PFSK-1 (cell line): ENCODE measurements around the gene CXCR6.

Source experiments
- FOXP2 ChIP-seq: optimal IDR thresholded peaks from 2 replicates; pipeline ENCODE3; 2011; ENCODE audit warnings: borderline replicate concordance, control low read depth, inconsistent platforms; ENCODE audit not compliant: insufficient read depth; ENCODE audit errors: extremely low read length, extremely low read depth
- POLR2AphosphoS5 ChIP-seq: IDR thresholded peaks from 2 replicates; pipeline ENCODE4 v1.6.1; 2012; ENCODE audit warnings: low read depth, mild to moderate bottlenecking, control low read depth, low read length, moderate library complexity
- SIN3A ChIP-seq: IDR thresholded peaks from 2 replicates; pipeline ENCODE4 v1.6.1; 2012; ENCODE audit warnings: mild to moderate bottlenecking, low read length, moderate library complexity, borderline replicate concordance; ENCODE audit not compliant: insufficient read depth
- TAF1 ChIP-seq: IDR thresholded peaks from 2 replicates; pipeline ENCODE4 v1.6.1; 2012; ENCODE audit warnings: low read length, control low read depth, borderline replicate concordance; ENCODE audit not compliant: insufficient read depth
- TF ChIP-seq, protein P1 (sequence below), 2 experiments: IDR thresholded peaks; 2 replicates each; pipeline versions ENCODE4 v1.6.1 to v1.8.0; 2011 to 2012; ENCODE audit warnings: low read depth in 2 of 2, low read length in 2 of 2, control low read depth in 1 of 2, inconsistent platforms in 1 of 2, mild to moderate bottlenecking in 1 of 2, moderate library complexity in 1 of 2; ENCODE audit not compliant: insufficient read depth in 1 of 2

CXCR6 gene

DNA sequence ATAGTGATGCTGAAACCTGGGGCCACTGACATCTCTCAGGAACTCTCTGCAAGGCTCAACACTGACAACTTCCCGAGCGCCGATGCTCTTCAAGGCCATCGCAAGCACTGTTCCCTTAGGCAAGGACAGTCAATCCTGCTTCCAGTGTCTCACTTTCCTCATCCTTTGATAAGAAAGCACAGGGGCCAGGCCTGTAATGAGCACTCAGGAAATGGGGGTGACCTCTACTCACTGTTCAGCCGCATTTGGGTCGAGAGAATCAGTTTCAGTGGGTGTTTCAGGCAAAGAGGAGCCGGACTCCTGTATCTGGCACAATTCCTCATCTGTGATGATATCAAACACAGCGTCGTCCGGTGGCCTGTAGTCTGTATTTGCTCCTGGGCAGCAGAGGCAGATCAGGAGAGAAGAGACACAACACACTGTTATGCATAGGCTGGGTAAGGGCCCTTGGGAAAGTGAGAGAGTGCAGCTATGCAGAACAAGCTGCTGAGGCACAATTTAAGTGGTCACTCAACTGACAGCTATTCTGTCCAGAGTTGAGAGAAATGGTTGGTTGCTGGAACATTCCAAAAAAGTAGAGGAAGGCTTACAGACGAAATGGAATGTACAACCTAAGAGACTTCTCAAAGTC is 11.9 kb downstream of the CXCR6 start:
- TF ChIP-seq, protein P1, sequence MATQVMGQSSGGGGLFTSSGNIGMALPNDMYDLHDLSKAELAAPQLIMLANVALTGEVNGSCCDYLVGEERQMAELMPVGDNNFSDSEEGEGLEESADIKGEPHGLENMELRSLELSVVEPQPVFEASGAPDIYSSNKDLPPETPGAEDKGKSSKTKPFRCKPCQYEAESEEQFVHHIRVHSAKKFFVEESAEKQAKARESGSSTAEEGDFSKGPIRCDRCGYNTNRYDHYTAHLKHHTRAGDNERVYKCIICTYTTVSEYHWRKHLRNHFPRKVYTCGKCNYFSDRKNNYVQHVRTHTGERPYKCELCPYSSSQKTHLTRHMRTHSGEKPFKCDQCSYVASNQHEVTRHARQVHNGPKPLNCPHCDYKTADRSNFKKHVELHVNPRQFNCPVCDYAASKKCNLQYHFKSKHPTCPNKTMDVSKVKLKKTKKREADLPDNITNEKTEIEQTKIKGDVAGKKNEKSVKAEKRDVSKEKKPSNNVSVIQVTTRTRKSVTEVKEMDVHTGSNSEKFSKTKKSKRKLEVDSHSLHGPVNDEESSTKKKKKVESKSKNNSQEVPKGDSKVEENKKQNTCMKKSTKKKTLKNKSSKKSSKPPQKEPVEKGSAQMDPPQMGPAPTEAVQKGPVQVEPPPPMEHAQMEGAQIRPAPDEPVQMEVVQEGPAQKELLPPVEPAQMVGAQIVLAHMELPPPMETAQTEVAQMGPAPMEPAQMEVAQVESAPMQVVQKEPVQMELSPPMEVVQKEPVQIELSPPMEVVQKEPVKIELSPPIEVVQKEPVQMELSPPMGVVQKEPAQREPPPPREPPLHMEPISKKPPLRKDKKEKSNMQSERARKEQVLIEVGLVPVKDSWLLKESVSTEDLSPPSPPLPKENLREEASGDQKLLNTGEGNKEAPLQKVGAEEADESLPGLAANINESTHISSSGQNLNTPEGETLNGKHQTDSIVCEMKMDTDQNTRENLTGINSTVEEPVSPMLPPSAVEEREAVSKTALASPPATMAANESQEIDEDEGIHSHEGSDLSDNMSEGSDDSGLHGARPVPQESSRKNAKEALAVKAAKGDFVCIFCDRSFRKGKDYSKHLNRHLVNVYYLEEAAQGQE (IDR thresholded peaks at IDR 0.05; ENCODE audit: insufficient read depth in 1 of 2, low read depth in 2 of 2, low read length in 2 of 2), result no peak
- TF ChIP-seq POLR2AphosphoS5 (no peak), SIN3A (no peak), FOXP2 (no peak), TAF1 (no peak)

DNA sequence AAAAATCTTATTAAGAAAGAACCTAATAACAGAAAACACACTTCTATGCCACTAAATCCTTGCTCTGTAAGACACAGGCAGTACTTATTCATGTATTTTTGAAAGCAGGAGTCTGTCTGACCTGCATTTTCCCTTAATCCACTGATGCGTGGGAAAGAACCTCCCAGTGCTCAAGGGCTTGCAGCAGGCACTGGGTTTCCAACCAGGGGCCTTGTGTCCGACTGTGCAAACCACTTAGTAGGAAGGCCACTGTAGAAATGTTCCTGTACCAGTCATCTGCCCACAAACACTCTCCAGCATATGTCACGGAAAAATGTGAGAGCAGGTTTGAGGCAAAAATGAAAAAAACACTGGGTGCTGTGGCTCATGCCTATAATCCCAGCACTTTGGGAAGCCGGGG is 12.4 kb downstream of the CXCR6 start:
- TF ChIP-seq FOXP2 (no peak), TAF1 (no peak), POLR2AphosphoS5 (no peak), SIN3A (no peak)
- TF ChIP-seq, protein P1 (IDR thresholded peaks at IDR 0.05; ENCODE audit: insufficient read depth in 1 of 2, low read depth in 2 of 2, low read length in 2 of 2), result no peak

DNA sequence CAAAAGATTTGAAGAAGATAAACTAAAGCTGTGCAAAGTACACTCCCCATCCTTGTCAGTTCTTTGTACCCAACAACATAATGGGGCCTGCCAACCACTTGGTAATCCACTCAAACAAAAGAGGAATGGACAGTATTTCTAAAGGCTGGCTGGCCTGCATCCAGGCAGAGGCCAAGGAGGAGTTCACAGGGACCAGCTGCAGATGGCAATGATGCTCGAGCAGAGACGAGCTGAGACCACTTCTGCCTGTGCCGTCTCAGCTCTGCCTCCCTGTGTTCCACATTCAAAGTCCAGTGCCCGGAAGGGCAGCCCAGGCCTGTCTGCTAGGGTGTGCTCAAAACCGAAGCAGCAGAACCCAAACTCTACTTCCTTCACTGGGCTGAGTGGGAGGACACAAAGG is 14.3 kb downstream of the CXCR6 start:
- TF ChIP-seq SIN3A (no peak), FOXP2 (no peak), POLR2AphosphoS5 (no peak)

DNA sequence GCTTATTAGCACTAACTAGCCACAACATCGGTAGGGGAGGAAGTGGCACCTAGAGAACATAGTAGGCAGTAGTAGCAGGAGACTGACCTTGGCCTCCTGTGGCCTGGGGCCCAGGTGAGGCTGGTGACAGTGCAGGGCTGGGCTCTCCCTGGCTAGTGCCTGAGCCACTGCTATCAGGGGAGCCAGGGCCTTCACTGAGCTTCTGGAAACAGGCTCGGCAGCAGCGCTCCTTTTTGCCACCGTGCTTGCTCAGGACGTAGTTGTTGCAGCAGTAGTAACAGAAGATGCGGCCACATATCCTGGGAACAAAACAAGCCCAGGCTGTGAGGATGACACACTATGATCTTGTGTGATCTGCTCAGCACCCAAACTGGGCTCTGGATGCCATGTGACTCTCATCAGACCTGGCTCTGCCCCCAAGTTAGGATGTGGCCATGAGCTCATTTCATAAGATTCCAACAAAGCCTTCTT is 15.1 kb downstream of the CXCR6 start:
- TF ChIP-seq TAF1 (no peak), SIN3A (no peak)

DNA sequence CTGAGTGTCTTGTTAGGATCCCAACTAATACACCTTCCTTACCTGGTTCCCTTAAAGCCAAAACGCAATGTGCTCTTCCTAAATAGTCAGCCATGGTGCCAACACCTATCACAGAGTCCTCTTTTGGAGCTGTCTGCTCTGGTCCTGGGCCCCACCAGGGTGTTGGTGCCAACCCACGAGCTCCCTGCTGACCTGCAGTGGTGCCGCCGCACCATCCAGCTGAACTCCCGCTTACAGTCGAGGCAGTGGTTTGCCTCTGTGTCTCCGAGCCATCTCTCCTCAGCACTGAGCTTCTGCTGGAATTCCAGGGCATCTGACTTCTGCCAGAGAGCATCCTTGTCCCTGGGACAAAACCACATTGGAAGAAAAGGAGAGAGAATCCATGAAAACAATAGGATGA is 15.9 kb downstream of the CXCR6 start:
- TF ChIP-seq TAF1 (no peak), SIN3A (no peak), FOXP2 (no peak), POLR2AphosphoS5 (no peak)
- TF ChIP-seq, protein P1 (IDR thresholded peaks at IDR 0.05; ENCODE audit: insufficient read depth in 1 of 2, low read depth in 2 of 2, low read length in 2 of 2), result no peak

DNA sequence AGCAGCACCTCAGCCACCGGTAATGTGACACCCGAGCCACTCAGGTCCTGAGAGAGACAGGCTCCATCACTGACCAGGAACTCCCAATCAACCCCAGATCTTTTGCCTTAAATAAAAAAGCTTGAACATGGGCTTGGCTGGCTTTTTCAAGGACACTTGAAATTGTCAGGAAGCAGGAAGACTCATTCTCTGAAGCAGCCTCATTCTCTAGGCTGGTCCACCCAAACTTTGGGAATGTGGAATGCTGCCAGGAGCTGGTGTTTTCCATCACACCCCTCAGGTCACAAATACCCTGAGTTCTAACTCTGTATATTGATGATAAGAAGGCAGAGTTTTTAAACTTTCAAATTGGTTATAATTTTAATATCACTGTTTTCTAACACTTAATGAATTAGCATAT is 17.0 kb downstream of the CXCR6 start:
- TF ChIP-seq POLR2AphosphoS5, result no peak
- TF ChIP-seq SIN3A, result no peak

DNA sequence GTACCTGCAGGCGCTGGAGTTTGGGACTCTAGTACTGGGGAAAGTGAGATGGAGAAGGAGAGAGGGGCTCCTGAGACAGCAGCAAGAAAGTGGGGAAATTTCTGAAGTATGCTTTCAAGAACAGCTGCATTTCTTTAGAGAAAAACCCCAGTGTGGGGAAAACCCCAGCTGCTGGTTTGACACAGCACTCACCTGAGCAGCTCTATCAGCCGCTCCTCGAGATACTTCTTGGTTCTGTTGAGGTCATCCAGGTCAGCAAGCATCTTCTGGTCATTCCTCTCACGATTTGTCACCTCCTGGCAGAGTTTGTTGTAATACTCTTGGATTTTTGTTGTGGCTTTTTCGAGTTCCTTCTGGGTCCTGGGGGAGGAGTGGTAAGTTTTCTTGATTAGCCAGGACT is 18.8 kb downstream of the CXCR6 start:
- TF ChIP-seq TAF1 (no peak), FOXP2 (no peak), POLR2AphosphoS5 (no peak), SIN3A (no peak)
- TF ChIP-seq, protein P1 (IDR thresholded peaks at IDR 0.05; ENCODE audit: insufficient read depth in 1 of 2, low read depth in 2 of 2, low read length in 2 of 2), result no peak
